HG03469 (cell line): ENCODE measurements around the gene BICD2.

ENCODE experiments used
- ATAC-seq: cut with Tn5 transposase; IDR thresholded peaks from one replicate; pipeline ENCODE4 v1.9.1; 2021; ENCODE audit warnings: mild to moderate bottlenecking, moderate library complexity, moderate number of reproducible peaks; ENCODE audit not compliant: unreplicated experiment

The BICD2 gene

GRCh38 chr9:92749071-92749933, 15.3 kb downstream of the BICD2 start:
- ATAC-seq: no peak

GRCh38 chr9:92748233-92748497, 16.5 kb downstream of the BICD2 start:
- ATAC-seq: no peak

- no peak for ATAC-seq
Measured at GRCh38 chr9:92747459-92748232, 17.0 kb downstream of the BICD2 start.

GRCh38 chr9:92746567-92747458, 17.8 kb downstream of the BICD2 start:
- ATAC-seq: no peak

GRCh38 chr9:92745881-92746280, 18.8 kb downstream of the BICD2 start:
- no peak for ATAC-seq

GRCh38 chr9:92745331-92745730, 19.3 kb downstream of the BICD2 start:
- ATAC-seq: no peak

GRCh38 chr9:92740969-92741368, 23.7 kb downstream of the BICD2 start:
- ATAC-seq: no peak

- no peak for ATAC-seq
Measured at GRCh38 chr9:92740446-92740961, 24.1 kb downstream of the BICD2 start.

- ATAC-seq: no peak
Measured at GRCh38 chr9:92740009-92740408, 24.6 kb downstream of the BICD2 start.

- no peak for ATAC-seq
Measured at GRCh38 chr9:92739346-92739970, 25.2 kb downstream of the BICD2 start.

- ATAC-seq: no peak
Measured at GRCh38 chr9:92738661-92739081, 26.0 kb downstream of the BICD2 start.

- no peak for ATAC-seq
Measured at GRCh38 chr9:92737611-92738299, 26.9 kb downstream of the BICD2 start.

- no peak for ATAC-seq
Measured at GRCh38 chr9:92737216-92737606, 27.4 kb downstream of the BICD2 start.

- no peak for ATAC-seq
Measured at GRCh38 chr9:92736563-92737215, 27.9 kb downstream of the BICD2 start.

GRCh38 chr9:92735636-92736562, 28.7 kb downstream of the BICD2 start:
- no peak for ATAC-seq

GRCh38 chr9:92734931-92735635, 29.6 kb downstream of the BICD2 start:
- no peak for ATAC-seq

GRCh38 chr9:92730897-92731296, 33.7 kb downstream of the BICD2 start:
- no peak for ATAC-seq

- no peak for ATAC-seq
Measured at GRCh38 chr9:92729735-92730155, 34.9 kb downstream of the BICD2 start.
